ENCODE results near the gene PAK4.

DNA sequence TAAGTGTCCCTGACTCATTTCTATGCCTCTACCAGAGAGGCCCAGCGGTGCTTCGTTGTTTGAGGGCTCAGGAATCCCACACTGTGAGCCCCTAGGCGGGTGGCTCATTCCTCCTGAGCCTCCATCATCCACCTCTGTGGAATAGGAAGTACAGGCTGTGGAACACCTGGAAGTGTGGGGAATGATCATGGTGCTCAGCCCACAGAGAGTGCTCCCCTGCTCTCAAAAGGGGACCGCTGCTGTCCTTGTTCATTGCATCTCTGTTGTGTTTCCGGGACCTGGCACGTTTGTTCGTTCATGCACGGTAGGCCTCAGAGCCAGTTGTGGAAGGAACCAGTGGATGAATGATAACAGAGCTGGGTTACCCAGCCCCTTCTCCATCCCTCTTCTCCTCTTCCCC lies 40.2 kb upstream of the PAK4 start:
- TF ChIP-seq BDP1 (IDR thresholded peaks at IDR 0.05; ENCODE audit: insufficient read depth, insufficient read length) (no peak), ZNF24 (IDR thresholded peaks at IDR 0.05) (no peak), ZBTB17 (CRISPR knock-in tag; IDR thresholded peaks at IDR 0.05) (no peak)
